Tibial artery (tissue), 4 donors: ENCODE results near the gene RFX1.

ENCODE experiments used
- DNase-seq, 2 donors: peaks; one replicate each; pipeline ENCODE4 v3.0.0-alpha.2; 2019
- H3K27ac ChIP-seq, 2 donors: fragments of 200-600 bp; sonication (generic) in 1 of 2; 1 replicate in 1 of 2; 2 replicates in 1 of 2; pipeline ENCODE4 v1.5.1; 2018 to 2019; ENCODE audit warnings: mild to moderate bottlenecking in 1 of 2
- H3K27me3 ChIP-seq, 2 donors: fragments of 200-600 bp; sonication (generic) in 1 of 2; one replicate each; pipeline versions ENCODE4 v1.5.1 to v1.6.0; 2016 to 2019
- H3K36me3 ChIP-seq, 3 donors: fragments of 200-600 bp; sonication (generic) in 2 of 3; one replicate each; pipeline ENCODE4 v1.5.1; 2016 to 2019; ENCODE audit warnings: mild to moderate bottlenecking in 2 of 3
- H3K4me1 ChIP-seq, 4 donors: fragments of 200-600 bp; sonication (generic) in 2 of 4; 1 replicate in 3 of 4; 2 replicates in 1 of 4; pipeline ENCODE4 v1.5.1; 2016 to 2019
- H3K4me3 ChIP-seq, 2 donors: fragments of 200-600 bp; sonication (generic) in 1 of 2; 1 replicate in 1 of 2; 2 replicates in 1 of 2; pipeline ENCODE4 v1.5.1; 2018 to 2019; ENCODE audit warnings: mild to moderate bottlenecking in 2 of 2
- H3K9me3 ChIP-seq, 3 donors: fragments of 200-600 bp; sonication (generic) in 1 of 3; one replicate each; pipeline ENCODE4 v1.5.1; 2016 to 2019
- CTCF ChIP-seq, 2 experiments: fragments of 200-600 bp in 1 of 2; fragments of 450-650 bp in 1 of 2; IDR thresholded peaks; one replicate each; pipeline ENCODE4 v1.5.1; 2017 to 2019; ENCODE audit warnings: antibody characterized with exemption in 2 of 2, mild to moderate bottlenecking in 1 of 2, moderate library complexity in 1 of 2
- intact Hi-C: fragments of 100-400 bp; cut with DNase I; formaldehyde crosslinking; loops from one replicate; pipeline ENCODE4 v1.15.0; 2023; ENCODE audit warnings: low total_unique reads

RFX1 gene

GRCh38 chr19:14006766-14007562, 844 bp upstream of the RFX1 start:
- intact Hi-C loops: loop anchor here (5.0 kb wide), 1 partner anchor 75 kb away; no protein-coding TSS in a partner anchor

GRCh38 chr19:14005349-14006084, 603 bp downstream of the RFX1 start:
- no peaks in the 10 kb centered on the region for H3K36me3 ChIP-seq
- peak overlapping the region; percentile 89 to 93 for H3K4me3 ChIP-seq
- DNase-seq: peak; percentile 82 to 92
- no peaks in the 10 kb centered on the region for H3K27me3 ChIP-seq
- peaks cover 0 to 38% (median 28%) of the 10 kb centered on the region in 4 donors for H3K4me1 ChIP-seq
- intact Hi-C loops: loop anchor here (5.0 kb wide), 1 partner anchor 77 kb away; no protein-coding TSS in a partner anchor
- peak overlapping the region; percentile 100 for H3K27ac ChIP-seq
- H3K9me3 ChIP-seq: no peaks in the 10 kb centered on the region
- TF ChIP-seq CTCF (IDR thresholded peaks at IDR 0.05): no peak

More at GRCh38 chr19:14006766-14007562, 844 bp upstream of the RFX1 start:
- DNase-seq: no peak
- H3K4me3 ChIP-seq: peak overlapping the region; percentile 74 to 93
- peak in 1 of 2 experiments; percentile 15 for TF ChIP-seq CTCF (IDR thresholded peaks at IDR 0.05)
- peak overlapping the region; percentile 98 to 100 for H3K27ac ChIP-seq
- H3K27me3 ChIP-seq: no peaks in the 10 kb centered on the region
- no peaks in the 10 kb centered on the region for H3K36me3 ChIP-seq
- H3K9me3 ChIP-seq: no peaks in the 10 kb centered on the region
- H3K4me1 ChIP-seq: peaks cover 0 to 36% (median 27%) of the 10 kb centered on the region in 4 donors

- Histone ChIP-seq H3K4me3 (peak overlapping the region; percentile 89 to 93), H3K9me3 (no peaks in the 10 kb centered on the region), H3K36me3 (no peaks in the 10 kb centered on the region), H3K27ac (peak overlapping the region; percentile 100), H3K27me3 (no peaks in the 10 kb centered on the region), H3K4me1 (peaks cover 0 to 38% (median 28%) of the 10 kb centered on the region in 4 donors)
- TF ChIP-seq CTCF (IDR thresholded peaks at IDR 0.05): no peak
- DNase-seq: peak; percentile 83 to 92
- intact Hi-C loops: loop anchor here (5.0 kb wide), 1 partner anchor 78 kb away; no protein-coding TSS in a partner anchor
Observed at GRCh38 chr19:14004619-14005348, 1.3 kb downstream of the RFX1 start.

GRCh38 chr19:14003251-14004055, 2.7 kb downstream of the RFX1 start:
- TF ChIP-seq CTCF (IDR thresholded peaks at IDR 0.05): no peak
- Histone ChIP-seq H3K4me1 (peaks cover 0 to 38% (median 28%) of the 10 kb centered on the region in 4 donors), H3K36me3 (peaks cover 0 to 3% (median 0%) of the 10 kb centered on the region in 3 donors), H3K9me3 (peaks cover 0 to 7% (median 0%) of the 10 kb centered on the region in 3 donors), H3K27me3 (no peaks in the 10 kb centered on the region), H3K27ac (peak overlapping the region; percentile 100), H3K4me3 (no peak overlapping the region)
- DNase-seq: no peak
- intact Hi-C loops: no loop called here
